ENCODE measurements around the gene MPP7.
"Not testable (repeated sequence)": the region's sequence is repeated elsewhere in the genome, so short reads cannot be mapped to it uniquely, and the experiment has no call there.

The MPP7 gene

GRCh38 chr10:28302638-28303488, at the start of gene MPP7:
Gene MPP7, minus strand, starts transcription at chr10:28303064. Its CDS starts 64,460 bp downstream, at chr10:28238604.
- Histone ChIP-seq H4K20me1 (no peaks in the 10 kb centered on the region), H3K27ac (peak within 1 kb of the TSS in 10 of 11 experiments; percentile 64 to 77 (median 69); a peak in 20 of 22 replicates), H3K4me2 (peak within 1 kb of the TSS; percentile 79 to 91 (median 84)), H3K9me3 (replicated peaks in 1 of 11) (no peaks in the 10 kb centered on the region), H3K4me3 (peak within 1 kb of the TSS; percentile 76 to 90 (median 84)), H3K27me3 (peaks cover 0 to 21% (median 15%) of the 10 kb centered on the region in 11 experiments; a peak in 12 of 22 replicates), H3K9ac (peak within 1 kb of the TSS; percentile 69 to 87 (median 80)), H3K36me3 (no peaks in the 10 kb centered on the region), H3K4me1 (peaks cover 10 to 37% (median 25%) of the 10 kb centered on the region in 10 experiments)
- TF ChIP-seq Cebpa-rat (IDR thresholded peaks at IDR 0.05) = no peak

- H3K4me3 ChIP-seq = no peak overlapping the region
- no peak for TF ChIP-seq Cebpa-rat (IDR thresholded peaks at IDR 0.05)
These were observed 47.0 kb upstream of the MPP7 start for GRCh38 chr10:28349892-28350291.

GRCh38 chr10:28343987-28344895, 41.4 kb upstream of the MPP7 start:
- Histone ChIP-seq H3K27ac (no peak overlapping the region), H3K4me2 (peak overlapping the region in 4 of 11 experiments; percentile 2 to 16 (median 8); a peak in 1 of 22 replicates), H4K20me1 (no peaks in the 10 kb centered on the region), H3K36me3 (no peaks in the 10 kb centered on the region), H3K4me1 (peaks cover 0 to 17% (median 13%) of the 10 kb centered on the region in 10 experiments; a peak in 14 of 20 replicates), H3K9me3 (replicated peaks in 1 of 11) (peaks cover 28 to 38% (median 33%) of the 10 kb centered on the region in 11 experiments), H3K4me3 (no peak overlapping the region), H3K27me3 (no peaks in the 10 kb centered on the region), H3K9ac (no peak overlapping the region)
- TF ChIP-seq Cebpa-rat (IDR thresholded peaks at IDR 0.05) = no peak

More at GRCh38 chr10:28349892-28350291, 47.0 kb upstream of the MPP7 start:
- Histone ChIP-seq H3K36me3 (no peaks in the 10 kb centered on the region), H3K27me3 (no peaks in the 10 kb centered on the region), H3K9ac (no peak overlapping the region), H3K4me2 (no peak overlapping the region), H3K27ac (no peak overlapping the region), H3K9me3 (replicated peaks in 1 of 11) (peaks cover 10 to 25% (median 19%) of the 10 kb centered on the region in 11 experiments; a peak in 21 of 22 replicates), H3K4me1 (no peaks in the 10 kb centered on the region; a peak in 1 of 20 replicates), H4K20me1 (no peaks in the 10 kb centered on the region)

GRCh38 chr10:28343252-28343651, 40.4 kb upstream of the MPP7 start:
- Histone ChIP-seq H3K36me3 (no peaks in the 10 kb centered on the region), H3K4me2 (peak overlapping the region in 7 of 11 experiments; percentile 2 to 36 (median 15); a peak in 4 of 22 replicates), H3K9me3 (replicated peaks in 1 of 11) (peaks cover 28 to 38% (median 33%) of the 10 kb centered on the region in 11 experiments), H3K9ac (no peak overlapping the region), H3K4me1 (peaks cover 0 to 17% (median 13%) of the 10 kb centered on the region in 10 experiments; a peak in 14 of 20 replicates), H3K27me3 (no peaks in the 10 kb centered on the region), H4K20me1 (no peaks in the 10 kb centered on the region), H3K4me3 (no peak overlapping the region), H3K27ac (no peak overlapping the region)
- TF ChIP-seq Cebpa-rat (IDR thresholded peaks at IDR 0.05) = no peak

GRCh38 chr10:28341679-28342078, 38.8 kb upstream of the MPP7 start:
- not testable (repeated sequence) for H3K27ac ChIP-seq, H3K4me2 ChIP-seq, H3K4me3 ChIP-seq, H3K9ac ChIP-seq, H3K36me3 ChIP-seq, H4K20me1 ChIP-seq, H3K27me3 ChIP-seq
- H3K9me3 ChIP-seq (replicated peaks in 1 of 11) = peaks cover 19 to 30% (median 24%) of the 10 kb centered on the region in 11 experiments; a peak in 20 of 22 replicates
- peaks cover 6 to 24% (median 17%) of the 10 kb centered on the region in 10 experiments; a peak in 18 of 20 replicates for H3K4me1 ChIP-seq

- H3K36me3 ChIP-seq = no peaks in the 10 kb centered on the region
- H3K9ac ChIP-seq = peak overlapping the region in 6 of 11 experiments; percentile 38 to 83 (median 53); a peak in 10 of 22 replicates
- no peaks in the 10 kb centered on the region for H3K27me3 ChIP-seq
- H3K4me2 ChIP-seq = peak overlapping the region in 10 of 11 experiments; percentile 71 to 88 (median 79); a peak in 21 of 22 replicates
- no peaks in the 10 kb centered on the region for H4K20me1 ChIP-seq
- no peak for TF ChIP-seq Cebpa-rat (IDR thresholded peaks at IDR 0.05)
- H3K4me3 ChIP-seq = peak overlapping the region in 1 of 10 experiments; percentile 25; a peak in 1 of 20 replicates
- H3K4me1 ChIP-seq = peaks cover 32 to 82% (median 69%) of the 10 kb centered on the region in 10 experiments
- H3K9me3 ChIP-seq (replicated peaks in 1 of 11) = no peaks in the 10 kb centered on the region
- H3K27ac ChIP-seq = peak overlapping the region in 10 of 11 experiments; percentile 70 to 93 (median 79); a peak in 19 of 22 replicates
These were observed 29.9 kb upstream of the MPP7 start for GRCh38 chr10:28332726-28333125.

GRCh38 chr10:28331841-28332240, 29.0 kb upstream of the MPP7 start:
- peak overlapping the region in 9 of 11 experiments; percentile 14 to 81 (median 74); a peak in 14 of 22 replicates for H3K4me2 ChIP-seq
- H3K4me3 ChIP-seq = no peak overlapping the region
- TF ChIP-seq Cebpa-rat (IDR thresholded peaks at IDR 0.05) = no peak
- peak overlapping the region in 4 of 11 experiments; percentile 34 to 93 (median 60); a peak in 6 of 22 replicates for H3K27ac ChIP-seq
- H3K27me3 ChIP-seq = no peaks in the 10 kb centered on the region
- peaks cover 40 to 86% (median 73%) of the 10 kb centered on the region in 10 experiments for H3K4me1 ChIP-seq
- no peaks in the 10 kb centered on the region for H4K20me1 ChIP-seq
- no peak overlapping the region for H3K9ac ChIP-seq
- H3K9me3 ChIP-seq (replicated peaks in 1 of 11) = no peaks in the 10 kb centered on the region
- H3K36me3 ChIP-seq = no peaks in the 10 kb centered on the region

GRCh38 chr10:28331066-28331465, 28.2 kb upstream of the MPP7 start:
- no peaks in the 10 kb centered on the region for H3K36me3 ChIP-seq

More at GRCh38 chr10:28331066-28331465, 28.2 kb upstream of the MPP7 start:
- no peak for TF ChIP-seq Cebpa-rat (IDR thresholded peaks at IDR 0.05)
- H3K4me3 ChIP-seq = no peak overlapping the region
- H3K4me2 ChIP-seq = peak overlapping the region in 7 of 11 experiments; percentile 15 to 81 (median 78); a peak in 8 of 22 replicates
- no peak overlapping the region for H3K27ac ChIP-seq
- peaks cover 48 to 84% (median 73%) of the 10 kb centered on the region in 10 experiments for H3K4me1 ChIP-seq
- H3K27me3 ChIP-seq = no peaks in the 10 kb centered on the region
- H4K20me1 ChIP-seq = no peaks in the 10 kb centered on the region
- no peak overlapping the region for H3K9ac ChIP-seq
- no peaks in the 10 kb centered on the region for H3K9me3 ChIP-seq (replicated peaks in 1 of 11)
